Fibroblast of lung (primary cell): ENCODE results near the gene TXNRD2. TPM values are rescaled to one million over a fixed set of nuclear protein-coding genes. Genes with fewer than 3 reads are reported as not detected.

Experiments
- DNase-seq, 2 donors: peaks; one replicate each; pipeline versions ENCODE4 v3.0.0 to v3.0.0-alpha.2; 2010; ENCODE audit warnings: low read depth in 2 of 2
- H2AFZ ChIP-seq: 2 replicates; pipeline ENCODE4 v1.5.1; 2012; ENCODE audit warnings: low read length, control low read depth, inconsistent platforms
- H3K27ac ChIP-seq: 2 replicates; pipeline ENCODE4 v1.5.1; 2011; ENCODE audit warnings: low read length, control low read depth; ENCODE audit not compliant: insufficient read depth
- H3K27me3 ChIP-seq: 2 replicates; pipeline ENCODE4 v1.5.1; 2011; ENCODE audit warnings: mild to moderate bottlenecking, low read length; ENCODE audit not compliant: control insufficient read depth, insufficient read depth
- H3K36me3 ChIP-seq: 2 replicates; pipeline ENCODE4 v1.5.1; 2011; ENCODE audit warnings: low read length; ENCODE audit not compliant: control insufficient read depth, insufficient read depth
- H3K4me1 ChIP-seq: 2 replicates; pipeline ENCODE4 v1.5.1; 2011; ENCODE audit warnings: low read length; ENCODE audit not compliant: control insufficient read depth, insufficient read depth; ENCODE audit errors: extremely low read depth
- H3K4me2 ChIP-seq: 2 replicates; pipeline ENCODE4 v1.5.1; 2011; ENCODE audit warnings: low read length, control low read depth; ENCODE audit not compliant: insufficient read depth; ENCODE audit errors: extremely low read depth
- H3K4me3 ChIP-seq, 4 experiments: fragments of 200-600 bp in 1 of 4; sonication (generic) in 1 of 4; replicated peaks in 1 of 4; 2 replicates each; pipeline ENCODE4 v1.5.1; 2011 to 2016; ENCODE audit warnings: low read length in 4 of 4, low read depth in 3 of 4, mild to moderate bottlenecking in 3 of 4, control low read depth in 2 of 4, inconsistent platforms in 1 of 4, mixed read lengths in 1 of 4; ENCODE audit not compliant: insufficient read depth in 1 of 4; ENCODE audit errors: control extremely low read depth in 1 of 4
- H3K79me2 ChIP-seq: 2 replicates; pipeline ENCODE4 v1.5.1; 2012; ENCODE audit warnings: mild to moderate bottlenecking, low read length, inconsistent platforms; ENCODE audit not compliant: control insufficient read depth, insufficient read depth
- H3K9ac ChIP-seq: 2 replicates; pipeline ENCODE4 v1.5.1; 2011; ENCODE audit warnings: mild to moderate bottlenecking, low read length, control low read depth; ENCODE audit not compliant: insufficient read depth
- H3K9me3 ChIP-seq: 2 replicates; pipeline ENCODE4 v1.5.1; 2012; ENCODE audit warnings: low read depth, low read length; ENCODE audit not compliant: control insufficient read depth, insufficient read depth
- H4K20me1 ChIP-seq: 2 replicates; pipeline ENCODE4 v1.5.1; 2011; ENCODE audit warnings: low read length; ENCODE audit not compliant: control insufficient read depth, insufficient read depth; ENCODE audit errors: extremely low read depth
- CTCF ChIP-seq, 2 donors: IDR thresholded peaks in 1 of 2; conservative IDR thresholded peaks in 1 of 2; 1 replicate in 1 of 2; 2 replicates in 1 of 2; pipeline ENCODE4 v1.5.1; 2011 to 2012; ENCODE audit warnings: low read length in 2 of 2, control low read depth in 1 of 2, inconsistent platforms in 1 of 2, low read depth in 1 of 2, mild to moderate bottlenecking in 1 of 2
- EZH2 ChIP-seq: IDR thresholded peaks from 2 replicates; pipeline ENCODE4 v1.5.1; 2012; ENCODE audit warnings: low read length, control low read depth, mild to moderate bottlenecking; ENCODE audit errors: missing control alignments
- polyA plus RNA-seq, 2 donors: library from polyadenylated mRNA; depleted of rRNA in 1 of 2; stranded (reverse) in 1 of 2; unstranded in 1 of 2; fragments of >200 nt; gene quantifications; 2 replicates each; pipeline ENCODE4 v1.2.1, GENCODE V29; 2011 to 2012; ENCODE audit warnings: missing spikeins in 1 of 2
- total RNA-seq: library from RNA; depleted of rRNA; stranded (reverse); fragments of >200 nt; gene quantifications from 2 replicates; pipeline ENCODE4 v1.2.1, GENCODE V29; 2014

The TXNRD2 gene
- total and polyA plus RNA-seq, 2 donors (not counting 1 experiment from before 2014, with no cell fraction given), result 13.2 to 30.7 TPM

GRCh38 chr22:19933341-19934241 lies 8.0 kb downstream of the TXNRD2 start:
- no peaks in the 10 kb centered on the region for H3K4me1 ChIP-seq
- H3K36me3 ChIP-seq, result no peaks in the 10 kb centered on the region
- no peak overlapping the region for H3K9ac ChIP-seq
- no peak overlapping the region for H3K4me2 ChIP-seq
- H3K27me3 ChIP-seq, result no peaks in the 10 kb centered on the region
- H3K79me2 ChIP-seq, result no peaks in the 10 kb centered on the region
- H3K9me3 ChIP-seq, result no peaks in the 10 kb centered on the region
- no peak for TF ChIP-seq EZH2
- no peak for TF ChIP-seq CTCF (conservative IDR thresholded peaks at IDR 0.05 in 1 of 2, IDR thresholded peaks at IDR 0.05 in 1 of 2; ENCODE audit: low read depth in 1 of 2, low read length in 2 of 2)
- no peak overlapping the region for H3K4me3 ChIP-seq
- H4K20me1 ChIP-seq, result no peaks in the 10 kb centered on the region
- no peak overlapping the region for H3K27ac ChIP-seq
- H2AFZ ChIP-seq, result no peak overlapping the region
- no peak for DNase-seq

- Histone ChIP-seq H3K4me2 (no peak overlapping the region), H3K4me1 (no peaks in the 10 kb centered on the region), H3K79me2 (no peaks in the 10 kb centered on the region), H2AFZ (no peak overlapping the region), H3K4me3 (no peak overlapping the region), H3K9ac (no peak overlapping the region), H3K27me3 (no peaks in the 10 kb centered on the region), H3K36me3 (no peaks in the 10 kb centered on the region), H3K9me3 (no peaks in the 10 kb centered on the region), H4K20me1 (no peaks in the 10 kb centered on the region), H3K27ac (no peak overlapping the region)
- no peak for DNase-seq
- TF ChIP-seq CTCF (conservative IDR thresholded peaks at IDR 0.05 in 1 of 2, IDR thresholded peaks at IDR 0.05 in 1 of 2; ENCODE audit: low read depth in 1 of 2, low read length in 2 of 2) (no peak), EZH2 (no peak)
These were observed 9.0 kb downstream of the TXNRD2 start for GRCh38 chr22:19932367-19933206.

- no peak overlapping the region for H2AFZ ChIP-seq
- H3K9me3 ChIP-seq, result no peaks in the 10 kb centered on the region
- no peak for TF ChIP-seq EZH2
- no peak for TF ChIP-seq CTCF (conservative IDR thresholded peaks at IDR 0.05 in 1 of 2, IDR thresholded peaks at IDR 0.05 in 1 of 2; ENCODE audit: low read depth in 1 of 2, low read length in 2 of 2)
- H3K36me3 ChIP-seq, result no peaks in the 10 kb centered on the region
- H3K79me2 ChIP-seq, result no peaks in the 10 kb centered on the region
- H3K27me3 ChIP-seq, result no peaks in the 10 kb centered on the region
- no peak overlapping the region for H3K9ac ChIP-seq
- H3K4me3 ChIP-seq, result no peak overlapping the region
- H3K27ac ChIP-seq, result no peak overlapping the region
- H3K4me2 ChIP-seq, result no peak overlapping the region
- DNase-seq, result no peak
- H4K20me1 ChIP-seq, result no peaks in the 10 kb centered on the region
- no peaks in the 10 kb centered on the region for H3K4me1 ChIP-seq
These were observed 10.1 kb downstream of the TXNRD2 start for GRCh38 chr22:19931514-19931913.
